ENCODE results near the gene SPAG7. TPM values are rescaled to one million over a fixed set of nuclear protein-coding genes. Genes with fewer than 3 reads are reported as not detected.

Gene SPAG7
- total and polyA plus RNA-seq, 2 of the 8 experiments (the other 6 are each of a cell fraction or from before 2014, with no cell fraction given) = 74.2 to 81.9 TPM

- no peaks in the 10 kb centered on the region for H3K79me1 ChIP-seq (ENCODE audit: low read depth, low read length)
- no peak overlapping the region for H3K14ac ChIP-seq (ENCODE audit: insufficient read length)
- peak overlapping the region; percentile 59 to 85 (median 66); a peak in 7 of 8 replicates for H3K4me3 ChIP-seq (ENCODE audit: extremely low read depth in 1 of 4, insufficient read depth in 2 of 4, low read depth in 3 of 4, low read length in 4 of 4)
- no peak overlapping the region; the same call in 1 of the 2 replicates for H2BK5ac ChIP-seq (ENCODE audit: low read depth, low read length)
- peaks cover 0 to 7% (median 4%) of the 10 kb centered on the region in 4 experiments; a peak in 5 of 7 replicates for H3K4me1 ChIP-seq (replicated peaks in 1 of 4; ENCODE audit: control insufficient read depth in 3 of 4, insufficient read depth in 4 of 4, low read length in 3 of 4)
- H3K23ac ChIP-seq (ENCODE audit: insufficient read length) = no peak overlapping the region
- H4K5ac ChIP-seq (ENCODE audit: insufficient read length, low read depth, low read length) = no peak overlapping the region
- H2BK12ac ChIP-seq (ENCODE audit: low read depth, low read length) = no peak overlapping the region
- H3K9ac ChIP-seq (replicated peaks in 1 of 4; ENCODE audit: extremely low read depth in 1 of 4, low read depth in 3 of 4, low read length in 3 of 4) = no peak overlapping the region
- H2BK20ac ChIP-seq (ENCODE audit: low read length) = no peak overlapping the region
- no peak overlapping the region for H2BK15ac ChIP-seq (ENCODE audit: low read length)
- H2AK5ac ChIP-seq (ENCODE audit: low read depth, low read length) = no peak overlapping the region
- ChIA-PET CTCF (ENCODE audit: partially characterized antibody) (interaction anchor here (0.6 to 3.1 kb wide), 8 partner anchors 11 to 62 kb away, joined by 3 to 15 read pairs (median 4); partner anchors contain the start of genes INCA1 and KIF1C), POLR2A (ENCODE audit: partially characterized antibody) (interaction anchor here (0.9 to 10.7 kb wide), 10 partner anchors 12 to 86 kb away, joined by 3 to 128 read pairs (median 3); partner anchors contain the start of genes ENO3, INCA1, KIF1C and PFN1)
- H3K4ac ChIP-seq (replicated peaks; ENCODE audit: insufficient read length, low read depth, low read length) = no peak overlapping the region
- no peak overlapping the region for H4K91ac ChIP-seq (replicated peaks; ENCODE audit: insufficient read length, low read length)
- no peak overlapping the region for H3K56ac ChIP-seq (replicated peaks; ENCODE audit: insufficient read length, low read depth, low read length)
- no peak for DNase-seq (ENCODE audit: low read depth in 1 of 2, low spot score in 2 of 2)
- no peak overlapping the region for H3K18ac ChIP-seq (ENCODE audit: extremely low read depth, low read length)
- no peak overlapping the region; the same call in 1 of the 2 replicates for H4K8ac ChIP-seq (ENCODE audit: extremely low read depth, insufficient read depth, low read length)
- H2AFZ ChIP-seq (ENCODE audit: low read length) = no peak overlapping the region
- H3K27ac ChIP-seq (ENCODE audit: low read depth, low read length) = no peak overlapping the region
- TF ChIP-seq NANOG (IDR thresholded peaks at IDR 0.05; ENCODE audit: insufficient read depth, low read depth, low read length, poor library complexity, severe bottlenecking) (no peak), CHD2 (IDR thresholded peaks at IDR 0.05; ENCODE audit: low read length) (no peak), SP4 (IDR thresholded peaks at IDR 0.05; ENCODE audit: low read length) (no peak), CEBPB (IDR thresholded peaks at IDR 0.05; ENCODE audit: low read depth, low read length) (no peak), RXRA (IDR thresholded peaks at IDR 0.05; ENCODE audit: insufficient read depth, low read depth, low read length) (no peak), TBP (IDR thresholded peaks at IDR 0.05; ENCODE audit: low read depth, low read length) (no peak), RAD21 (IDR thresholded peaks at IDR 0.05 in 1 of 2, conservative IDR thresholded peaks at IDR 0.05 in 1 of 2; ENCODE audit: low read depth in 2 of 2, low read length in 2 of 2) (no peak)
- FAIRE-seq = no peak
- peak overlapping the region; percentile 82 to 96 for H3K4me2 ChIP-seq (ENCODE audit: insufficient read depth in 1 of 2, low read depth in 2 of 2, low read length in 2 of 2)
- H3K27me3 ChIP-seq (replicated peaks in 1 of 4; ENCODE audit: control insufficient read depth in 3 of 4, extremely low read depth in 1 of 4, insufficient read depth in 3 of 4, low read length in 3 of 4) = peaks cover 0 to 11% (median 9%) of the 10 kb centered on the region in 4 experiments; a peak in 6 of 7 replicates
- no peaks in the 10 kb centered on the region for H4K20me1 ChIP-seq (replicated peaks in 1 of 2; ENCODE audit: control insufficient read depth in 1 of 2, insufficient read depth in 2 of 2, low read length in 2 of 2)
- peaks cover 6% of the 10 kb centered on the region; the same call in 1 of the 2 replicates for H3K23me2 ChIP-seq (ENCODE audit: low read depth, low read length)
- H3K9me3 ChIP-seq (ENCODE audit: insufficient read depth in 2 of 2, low read depth in 1 of 2, low read length in 1 of 2) = no peaks in the 10 kb centered on the region
- no peak overlapping the region for H2BK120ac ChIP-seq (replicated peaks; ENCODE audit: low read depth, low read length)
- no peaks in the 10 kb centered on the region for H3K79me2 ChIP-seq (ENCODE audit: control insufficient read depth in 1 of 2, insufficient read depth in 2 of 2, low read length in 2 of 2)
- no peaks in the 10 kb centered on the region for H3K36me3 ChIP-seq (ENCODE audit: control insufficient read depth in 2 of 4, insufficient read depth in 4 of 4, low read length in 3 of 4)
- 88% methylated on average over 5 of the region's 5 CpGs; no CpG with 5 or more reads in 1 of the 2 experiments for WGBS, 2 experiments (ENCODE audit: extremely low coverage in 1 of 2, insufficient coverage in 1 of 2, insufficient read length in 1 of 2, insufficient replicate concordance in 2 of 2, low coverage in 1 of 2, low lambda C conversion rate in 2 of 2, missing lambda C conversion rate in 1 of 2)
These were observed 18.8 kb upstream of the SPAG7 start for GRCh38 chr17:4986403-4986802.
